HG02642 (cell line): ENCODE measurements around the gene XIRP1.
A peak's percentile ranks its signal among the peaks of the same experiment; 100 is the strongest.

ENCODE experiments used
- ATAC-seq: cut with Tn5 transposase; IDR thresholded peaks from one replicate; pipeline ENCODE4 v1.9.1; 2021; ENCODE audit warnings: mild to moderate bottlenecking; ENCODE audit not compliant: unreplicated experiment, poor library complexity

The XIRP1 gene

GRCh38 chr3:39209329-39209970, 17.1 kb upstream of the XIRP1 start:
- ATAC-seq = no peak

DNA sequence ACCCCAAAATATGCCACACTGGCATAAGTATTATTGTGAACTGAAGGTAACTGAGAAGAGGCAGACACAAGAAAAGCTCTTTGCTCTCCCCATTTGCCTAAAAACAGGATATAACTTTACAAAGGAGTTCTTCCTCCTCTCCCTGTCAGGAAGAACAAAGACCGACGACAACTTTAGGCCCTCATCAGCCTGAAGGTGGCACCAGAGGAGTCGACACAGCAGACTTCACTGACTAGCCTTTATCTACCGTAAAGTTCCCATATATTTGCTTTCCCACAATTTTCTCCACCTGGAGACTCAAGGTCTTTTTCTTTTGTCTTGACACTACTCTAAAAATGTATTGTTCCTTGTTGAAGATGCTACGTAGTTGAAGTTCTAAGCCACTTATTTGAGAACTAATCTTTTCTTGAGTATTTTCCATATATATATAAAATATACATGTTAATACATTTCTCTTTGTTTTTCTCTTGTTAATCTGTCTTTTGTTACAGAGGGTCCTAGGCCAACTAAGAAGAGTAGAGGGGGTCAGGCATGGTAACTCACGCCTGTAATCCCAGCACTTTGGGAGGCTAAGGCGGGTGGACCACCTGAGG, 16.2 kb upstream of the XIRP1 start:
- no peak for ATAC-seq

- ATAC-seq = no peak
Measured at GRCh38 chr3:39207361-39208186, 15.2 kb upstream of the XIRP1 start.

- ATAC-seq = no peak
Measured at GRCh38 chr3:39205919-39206516, 13.6 kb upstream of the XIRP1 start.

- ATAC-seq = no peak
Measured at GRCh38 chr3:39205131-39205530, 12.7 kb upstream of the XIRP1 start.

DNA sequence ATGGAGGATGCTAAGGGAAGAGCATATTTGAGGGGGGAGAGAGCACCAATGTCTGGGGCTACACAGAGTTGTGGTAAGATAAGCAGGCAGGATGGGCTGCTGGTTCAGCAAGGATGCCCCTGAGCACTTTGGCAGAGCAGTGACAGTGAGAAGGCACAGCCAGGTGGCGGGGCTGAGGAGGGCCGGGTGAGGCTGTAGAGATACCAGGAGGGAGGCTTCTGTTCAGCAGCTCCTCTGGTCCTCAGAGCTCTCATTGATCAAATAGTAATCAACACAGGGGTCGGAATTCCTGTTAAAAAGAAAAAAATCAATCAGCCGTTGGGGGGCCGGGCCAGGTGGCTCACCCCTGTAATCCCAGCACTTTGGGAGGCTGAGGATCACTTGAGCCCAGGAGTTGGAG, 11.5 kb upstream of the XIRP1 start:
- no peak for ATAC-seq

DNA sequence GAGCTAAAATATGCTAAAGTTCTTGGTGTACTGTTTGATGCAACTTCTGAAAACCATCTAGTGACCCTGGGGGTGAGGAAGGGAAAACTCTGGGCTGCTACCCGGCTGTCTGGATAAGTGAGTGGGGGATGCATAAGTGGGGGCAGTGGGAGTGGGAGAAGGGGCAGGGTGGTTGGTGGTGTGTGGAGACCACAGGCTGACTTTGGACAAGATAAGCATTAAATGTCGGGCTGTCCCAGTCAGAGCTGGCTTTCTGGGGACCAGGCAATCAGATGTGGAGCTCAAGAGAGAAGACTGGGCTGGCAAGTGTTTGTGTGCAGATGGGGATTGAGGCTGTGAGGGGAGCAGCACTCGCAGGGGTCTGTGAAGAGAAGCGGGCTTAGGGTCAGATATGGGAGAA, 11.0 kb upstream of the XIRP1 start:
- no peak for ATAC-seq

- ATAC-seq = no peak
Measured at GRCh38 chr3:39202094-39202493, 9.7 kb upstream of the XIRP1 start.

DNA sequence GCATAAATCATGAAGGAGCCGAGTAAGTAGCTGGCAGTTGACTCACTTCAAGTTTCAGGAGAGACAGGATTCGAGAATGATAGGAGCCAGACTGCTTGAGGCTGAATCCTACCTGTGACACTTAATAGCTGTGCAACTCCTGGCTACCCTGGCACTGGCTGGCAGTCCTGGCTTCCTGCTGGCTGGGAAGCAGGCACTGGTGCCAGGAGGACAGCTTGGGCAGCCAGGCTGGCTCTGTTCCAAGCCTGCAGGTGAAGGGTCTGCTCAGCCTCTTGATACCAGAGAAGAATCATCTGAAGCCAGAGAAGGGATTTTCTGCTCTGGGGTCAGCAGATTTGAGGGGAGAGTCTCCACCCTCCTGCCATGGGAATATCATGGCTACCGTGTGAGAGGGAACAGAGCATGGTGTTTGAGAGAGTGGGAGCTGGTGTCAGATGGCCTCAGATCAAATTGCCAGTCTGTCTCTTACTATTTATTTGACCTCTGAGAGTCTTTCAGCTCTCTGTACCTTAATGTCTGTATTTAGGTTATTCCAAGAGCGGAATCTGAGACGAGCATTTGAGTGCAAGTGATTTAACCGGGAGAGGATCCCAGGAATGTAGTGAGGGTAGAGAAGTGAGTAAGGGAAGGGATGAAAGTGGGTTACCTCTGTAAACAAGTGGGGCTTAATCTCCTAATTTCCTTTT, 4.4 kb upstream of the XIRP1 start:
- no peak for ATAC-seq

DNA sequence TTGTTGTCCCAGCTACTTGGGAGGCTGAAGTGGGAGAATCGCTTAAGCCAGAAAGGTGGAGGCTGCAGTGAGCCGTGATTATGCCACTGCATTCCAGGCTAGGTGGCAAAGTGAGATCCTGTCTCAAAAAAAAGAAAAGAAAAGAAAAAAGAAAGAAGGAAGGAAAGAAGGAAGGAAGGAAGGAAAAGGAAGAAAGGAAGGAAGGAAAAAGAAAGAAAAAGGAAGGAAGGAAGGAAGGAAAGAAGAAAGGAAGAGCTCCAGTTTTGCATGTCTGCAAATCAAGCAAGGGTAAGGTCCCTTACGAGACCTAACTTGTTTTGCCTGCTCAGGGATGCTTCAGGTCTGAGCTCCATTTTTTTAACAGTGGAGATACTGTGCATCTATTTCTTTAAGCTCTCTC, 3.6 kb upstream of the XIRP1 start:
- ATAC-seq = no peak

GRCh38 chr3:39193391-39193790, 996 bp upstream of the XIRP1 start:
- no peak for ATAC-seq

DNA sequence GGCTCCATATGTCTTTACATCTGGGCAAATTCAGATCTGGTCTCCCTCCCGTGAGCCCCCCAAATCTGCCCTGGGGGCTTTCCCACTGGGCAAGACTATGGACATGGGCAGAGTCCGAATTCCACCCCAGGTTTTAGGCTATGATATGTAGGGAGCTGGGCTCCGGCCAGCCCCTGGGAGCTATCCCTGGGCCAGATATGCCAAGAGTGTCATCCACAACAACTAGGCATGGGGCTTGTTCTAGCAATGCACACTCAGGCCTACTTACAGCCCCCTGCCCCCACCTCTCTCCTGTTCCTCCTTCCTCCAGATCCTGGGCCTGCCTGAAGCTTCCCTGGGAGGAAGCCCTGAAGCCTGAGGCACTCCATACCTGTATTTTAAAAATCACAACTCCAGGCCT, 622 bp downstream of the XIRP1 start:
- no peak for ATAC-seq

GRCh38 chr3:39191111-39191510, 1.3 kb downstream of the XIRP1 start:
- ATAC-seq = no peak

DNA sequence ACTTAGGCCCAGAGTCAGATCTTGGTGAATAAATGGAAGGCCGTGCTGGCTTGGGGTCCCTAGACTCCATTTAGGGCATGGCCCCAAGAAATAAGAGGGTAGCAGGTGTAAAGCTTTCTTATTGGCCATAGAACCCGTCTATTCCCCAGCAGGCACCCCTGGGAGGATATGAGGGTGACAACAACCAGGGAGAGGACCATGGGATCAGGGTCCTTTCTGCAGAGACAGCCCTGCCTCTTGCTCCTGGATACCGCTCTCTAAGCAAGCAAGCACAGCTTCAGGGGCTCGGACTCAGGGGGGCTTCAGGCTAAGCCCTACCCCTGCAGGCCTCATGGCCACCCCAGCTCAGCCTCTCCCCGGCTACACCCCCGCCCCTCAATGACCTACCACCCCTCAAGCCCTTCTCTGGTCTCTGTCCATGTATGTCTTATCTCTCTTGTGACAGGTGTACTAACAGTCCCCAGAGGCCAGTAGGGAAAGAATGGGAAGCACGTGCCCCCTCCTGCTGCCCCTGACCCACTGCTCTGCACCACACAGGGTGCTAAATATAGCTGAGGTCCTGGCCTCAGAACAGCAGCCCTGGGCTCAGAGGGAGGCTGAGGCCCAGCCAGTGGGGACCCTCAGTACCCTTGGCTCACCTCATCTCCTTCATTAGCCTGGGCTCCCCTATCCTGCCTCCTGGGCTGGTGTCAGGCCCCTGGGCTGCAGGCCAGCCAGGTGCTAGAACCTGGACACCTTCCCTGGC, 1.9 kb downstream of the XIRP1 start:
- no peak for ATAC-seq

DNA sequence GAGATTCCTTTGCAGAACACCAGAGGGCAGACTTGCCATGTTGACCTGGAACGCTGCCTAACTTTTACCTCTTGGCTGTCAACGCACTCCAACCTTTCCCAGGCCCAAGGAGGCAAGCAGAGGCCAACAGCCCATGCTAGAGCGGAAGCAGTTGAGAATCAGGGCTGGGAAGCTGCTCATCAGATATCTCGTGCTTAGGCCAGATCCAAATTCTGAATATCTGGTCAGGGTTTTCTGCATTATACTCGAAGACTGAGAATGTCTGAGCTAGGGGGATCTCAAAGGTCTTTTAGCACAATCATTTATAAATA, 2.5 kb downstream of the XIRP1 start:
- peak; percentile 35 for ATAC-seq

DNA sequence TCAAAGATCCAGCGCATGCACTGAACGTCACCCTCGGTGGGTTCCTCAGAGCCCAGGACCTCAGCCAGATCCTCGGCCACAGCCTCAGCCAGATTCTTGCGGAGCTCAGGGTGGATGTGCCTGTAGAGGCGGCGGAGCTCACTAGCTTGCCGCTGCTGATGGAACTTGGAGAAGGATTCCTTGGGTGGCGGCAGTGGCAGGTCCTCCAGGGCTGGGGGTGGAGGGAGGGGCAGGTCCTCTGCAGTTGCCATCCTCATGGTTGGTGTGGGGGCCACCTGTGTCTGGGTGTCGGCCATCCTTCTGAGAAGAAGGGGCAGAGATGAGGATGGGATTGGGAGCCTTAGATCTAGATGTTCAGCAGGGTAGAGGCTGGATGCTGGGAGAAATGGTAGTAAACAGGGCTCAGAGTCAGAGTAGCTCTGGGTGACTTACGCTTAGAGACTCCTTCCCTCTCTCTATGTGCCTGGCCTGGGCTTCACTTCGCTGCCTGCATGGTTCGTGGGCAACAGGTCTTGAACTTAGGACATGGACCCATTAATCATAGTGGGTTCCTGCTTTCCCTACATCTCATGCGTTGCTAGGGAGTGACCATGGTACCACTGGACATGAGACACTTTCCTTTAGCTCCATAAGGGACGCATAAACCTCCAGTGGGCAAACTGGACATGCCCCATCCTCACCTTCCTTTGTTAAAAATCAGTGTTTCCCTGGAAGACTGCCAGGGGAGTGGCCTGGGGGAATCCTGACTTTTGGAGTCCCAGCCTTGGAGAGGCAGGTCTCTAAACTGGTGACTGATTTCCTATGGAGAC, 3.0 kb downstream of the XIRP1 start:
- no peak for ATAC-seq

DNA sequence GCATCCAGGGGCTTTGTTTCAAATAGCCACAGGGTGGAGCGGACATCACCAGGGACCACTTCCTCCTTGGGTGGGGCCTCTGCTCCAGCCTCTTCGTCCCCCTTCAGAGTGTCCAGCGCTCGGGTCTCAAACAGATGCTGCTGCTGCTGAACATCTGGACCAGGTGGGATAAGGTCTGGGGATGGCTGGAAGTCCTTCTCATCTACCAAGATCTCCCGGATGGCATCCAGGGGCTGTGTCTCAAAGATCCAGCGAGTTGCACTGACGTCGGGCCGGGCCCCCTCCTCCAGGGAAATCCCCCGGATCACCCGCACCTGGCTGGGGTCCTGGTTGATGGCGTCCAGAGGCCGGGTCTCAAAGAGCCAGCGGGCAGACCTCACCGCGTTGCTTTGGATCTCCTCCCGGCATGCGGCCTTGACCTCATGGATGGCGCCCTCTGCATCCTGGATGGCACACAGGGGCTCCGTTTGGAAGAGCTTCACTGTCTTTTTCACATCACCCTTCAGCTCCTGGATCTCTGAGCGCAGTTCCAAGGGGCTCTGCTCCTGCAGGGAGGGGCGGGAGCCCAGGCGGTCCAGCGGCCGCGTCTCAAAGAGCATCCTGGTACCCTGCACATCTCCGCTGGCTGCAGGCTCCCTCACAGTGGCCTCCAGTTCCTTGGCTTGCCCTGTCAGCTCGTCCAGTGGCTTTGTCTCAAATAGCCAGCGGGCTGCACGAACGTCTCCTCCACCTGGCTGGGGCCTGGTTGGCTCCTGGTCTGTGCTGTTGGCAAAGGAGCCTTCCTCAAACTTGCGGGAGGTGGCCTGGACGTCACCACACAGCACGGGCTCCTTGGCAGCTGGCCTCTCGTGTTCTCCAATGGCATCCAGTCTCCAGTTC, 3.9 kb downstream of the XIRP1 start:
- ATAC-seq = no peak

DNA sequence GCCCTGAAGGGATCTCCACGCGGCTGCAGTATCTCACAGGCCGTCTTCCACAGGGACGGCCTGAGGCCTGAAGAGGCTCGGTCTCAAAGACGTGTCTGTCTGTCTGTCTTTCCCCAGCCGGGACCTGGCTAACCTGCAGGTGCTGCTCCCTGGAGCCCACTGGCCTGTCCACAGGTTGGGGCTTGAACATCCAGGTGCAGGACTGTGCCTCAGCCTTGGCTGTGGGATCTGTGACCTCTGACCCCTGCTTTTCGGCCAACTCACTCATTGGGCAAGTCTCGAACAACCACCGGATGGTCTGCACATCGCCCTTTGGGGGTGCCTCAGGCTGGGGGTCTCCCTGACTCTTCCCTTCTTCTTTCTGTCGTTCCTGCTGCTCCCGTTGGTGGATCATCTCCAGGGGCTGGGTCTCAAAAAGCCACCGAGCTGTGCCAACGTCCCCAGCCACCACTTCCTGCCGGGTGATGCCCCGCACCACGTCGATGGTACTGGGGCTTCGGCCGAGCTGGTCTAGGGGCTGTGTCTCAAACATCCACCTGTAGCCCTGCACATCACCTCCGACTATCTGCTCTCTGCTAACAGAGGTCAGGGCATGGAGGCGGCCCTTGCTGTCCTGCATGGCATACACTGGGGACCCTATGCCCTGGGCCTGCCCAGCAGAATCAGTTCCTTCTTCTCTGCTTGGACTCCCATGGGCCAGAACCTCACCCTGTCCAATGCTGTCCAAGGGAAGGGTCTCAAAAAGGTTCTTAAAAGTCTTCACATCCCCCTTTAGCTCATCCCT, 4.8 kb downstream of the XIRP1 start:
- no peak for ATAC-seq
